ENCODE results near the gene TFAP2E.

TFAP2E gene

GRCh38 chr1:35557611-35558373 lies 15.3 kb upstream of the TFAP2E start, which contains the start of gene NCDN:
TSS of gene NCDN (plus strand) at chr1:35557799. CDS start at chr1:35558191, 392 bp downstream.
- peak; percentile 72 for DNase-seq

- no peak for DNase-seq
These were observed 14.5 kb upstream of the TFAP2E start for GRCh38 chr1:35558374-35559316.

- DNase-seq: no peak
These were observed 13.7 kb upstream of the TFAP2E start for GRCh38 chr1:35559317-35559944.

GRCh38 chr1:35560256-35561225 lies 12.6 kb upstream of the TFAP2E start:
- no peak for DNase-seq

GRCh38 chr1:35561297-35561971 lies 11.7 kb upstream of the TFAP2E start:
- no peak for DNase-seq

- no peak for DNase-seq
These were observed 11.0 kb upstream of the TFAP2E start for GRCh38 chr1:35561972-35562680.

- no peak for DNase-seq
These were observed 9.9 kb upstream of the TFAP2E start for GRCh38 chr1:35563166-35563565.

GRCh38 chr1:35564037-35564883 lies 8.9 kb upstream of the TFAP2E start:
- DNase-seq: no peak

GRCh38 chr1:35564884-35565741 lies 8.0 kb upstream of the TFAP2E start:
- no peak for DNase-seq

- DNase-seq: no peak
These were observed 7.4 kb upstream of the TFAP2E start for GRCh38 chr1:35565742-35566133.

- no peak for DNase-seq
These were observed 5.1 kb upstream of the TFAP2E start for GRCh38 chr1:35567947-35568558.

- no peak for DNase-seq
These were observed 4.1 kb upstream of the TFAP2E start for GRCh38 chr1:35568975-35569395.

- no peak for DNase-seq
These were observed 3.2 kb upstream of the TFAP2E start for GRCh38 chr1:35569936-35570335.

- DNase-seq: no peak
These were observed 2.5 kb upstream of the TFAP2E start for GRCh38 chr1:35570589-35571137.

- no peak for DNase-seq
These were observed 1.9 kb upstream of the TFAP2E start for GRCh38 chr1:35571263-35571662.

GRCh38 chr1:35572296-35572695 lies 818 bp upstream of the TFAP2E start:
- no peak for DNase-seq

- DNase-seq: no peak
These were observed 1.1 kb downstream of the TFAP2E start for GRCh38 chr1:35574125-35574654.

All from NCI-H1417 treated with DMSO at 0.1 percent for 48 hours (cell line).